ENCODE measurements around the gene TCF4. TPM values are rescaled to one million over a fixed set of nuclear protein-coding genes. Genes with fewer than 3 reads are reported as not detected.

The TCF4 gene
- total RNA-seq, 1 experiment from 2014 or later: 12.5 TPM

DNA sequence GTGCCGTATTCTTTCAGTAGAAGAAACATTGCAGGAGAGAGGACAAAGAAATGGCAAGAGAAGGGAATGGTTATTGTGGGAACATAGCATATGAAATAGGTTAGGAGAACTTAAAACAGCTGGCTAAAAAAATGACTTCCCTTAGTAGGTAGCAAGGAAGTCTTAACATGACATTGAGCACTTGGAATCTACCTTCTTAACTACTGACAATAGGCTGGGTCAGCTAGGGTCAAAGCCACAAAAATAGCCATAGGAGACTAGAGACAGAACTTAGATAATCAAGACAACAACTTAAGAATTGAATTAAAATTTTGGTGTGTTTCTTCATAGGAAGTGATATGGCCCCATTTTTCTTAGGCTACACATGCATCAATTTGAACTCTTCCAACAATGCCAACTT is 227.9 kb downstream of the TCF4 start:
- Histone ChIP-seq H2AFZ (ENCODE audit: low read length) (no peak overlapping the region), H3F3A (ENCODE audit: low read length, unreplicated experiment) (no peaks in the 10 kb centered on the region), H3K9me3 (ENCODE audit: low read length) (no peaks in the 10 kb centered on the region), H3K36me3 (ENCODE audit: low read depth, low read length) (no peaks in the 10 kb centered on the region), H3K4me2 (ENCODE audit: low read length) (no peak overlapping the region), H4K20me1 (ENCODE audit: low read length) (no peaks in the 10 kb centered on the region), H3K27ac (ENCODE audit: low read length) (no peak overlapping the region), H3K4me1 (ENCODE audit: insufficient read depth, low read length) (no peaks in the 10 kb centered on the region), H3K9me2 (replicated peaks; ENCODE audit: low read length) (no peaks in the 10 kb centered on the region), H3K27me3 (ENCODE audit: low read length) (no peaks in the 10 kb centered on the region), H3K4me3 (ENCODE audit: low read length) (no peak overlapping the region), H3K79me2 (ENCODE audit: low read length) (no peaks in the 10 kb centered on the region), H3K9ac (ENCODE audit: low read length) (no peak overlapping the region)
- BruUV-seq (replicated peaks): no TSS peak
- DNase-seq (no peak), ATAC-seq (no peak)
- POLR2A ChIA-PET (ENCODE audit: unreplicated experiment): no interaction called here
- intact Hi-C loops (cut with micrococcal nuclease): no loop called here
- CTCF ChIA-PET: no interaction called here
- TF ChIP-seq EZH2 (IDR thresholded peaks at IDR 0.05; ENCODE audit: low read length, unreplicated experiment): no peak
- TF ChIP-seq, protein P1, sequence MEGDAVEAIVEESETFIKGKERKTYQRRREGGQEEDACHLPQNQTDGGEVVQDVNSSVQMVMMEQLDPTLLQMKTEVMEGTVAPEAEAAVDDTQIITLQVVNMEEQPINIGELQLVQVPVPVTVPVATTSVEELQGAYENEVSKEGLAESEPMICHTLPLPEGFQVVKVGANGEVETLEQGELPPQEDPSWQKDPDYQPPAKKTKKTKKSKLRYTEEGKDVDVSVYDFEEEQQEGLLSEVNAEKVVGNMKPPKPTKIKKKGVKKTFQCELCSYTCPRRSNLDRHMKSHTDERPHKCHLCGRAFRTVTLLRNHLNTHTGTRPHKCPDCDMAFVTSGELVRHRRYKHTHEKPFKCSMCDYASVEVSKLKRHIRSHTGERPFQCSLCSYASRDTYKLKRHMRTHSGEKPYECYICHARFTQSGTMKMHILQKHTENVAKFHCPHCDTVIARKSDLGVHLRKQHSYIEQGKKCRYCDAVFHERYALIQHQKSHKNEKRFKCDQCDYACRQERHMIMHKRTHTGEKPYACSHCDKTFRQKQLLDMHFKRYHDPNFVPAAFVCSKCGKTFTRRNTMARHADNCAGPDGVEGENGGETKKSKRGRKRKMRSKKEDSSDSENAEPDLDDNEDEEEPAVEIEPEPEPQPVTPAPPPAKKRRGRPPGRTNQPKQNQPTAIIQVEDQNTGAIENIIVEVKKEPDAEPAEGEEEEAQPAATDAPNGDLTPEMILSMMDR (conservative IDR thresholded peaks at IDR 0.05; ENCODE audit: low read depth, low read length): no peak
- TF ChIP-seq EZH2phosphoT487 (IDR thresholded peaks at IDR 0.05; ENCODE audit: borderline replicate concordance, low read length): no peak

DNA sequence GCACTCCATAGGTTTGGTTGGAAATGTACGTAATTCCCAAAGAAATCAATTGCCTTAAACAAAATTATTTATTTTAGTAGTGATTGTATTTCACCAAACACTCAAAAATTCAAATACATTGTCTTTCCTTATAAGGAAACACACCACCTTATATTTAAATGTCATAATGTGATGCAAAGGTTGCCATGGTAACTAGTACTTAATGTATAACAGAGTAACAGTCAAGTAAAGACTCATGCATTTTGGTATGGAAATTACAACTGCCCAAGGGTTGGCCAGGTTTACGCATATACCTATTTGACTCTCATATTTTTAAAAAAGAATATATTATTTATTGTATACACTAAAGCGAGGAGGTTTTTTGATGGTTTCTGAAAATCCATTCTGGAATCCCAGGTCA is 231.2 kb downstream of the TCF4 start:
- DNase-seq (no peak), ATAC-seq (no peak)
- no peaks in the 10 kb centered on the region for H3K79me2 ChIP-seq (ENCODE audit: low read length)
- H3K9ac ChIP-seq (ENCODE audit: low read length): no peak overlapping the region
- H3K27me3 ChIP-seq (ENCODE audit: low read length): no peaks in the 10 kb centered on the region
- ChIA-PET POLR2A (ENCODE audit: unreplicated experiment) (no interaction called here), CTCF (no interaction called here)
- no peaks in the 10 kb centered on the region for H3K4me1 ChIP-seq (ENCODE audit: insufficient read depth, low read length)
- no TSS peak for BruUV-seq (replicated peaks)
- H3K36me3 ChIP-seq (ENCODE audit: low read depth, low read length): no peaks in the 10 kb centered on the region
- no peaks in the 10 kb centered on the region for H4K20me1 ChIP-seq (ENCODE audit: low read length)
- H3K4me2 ChIP-seq (ENCODE audit: low read length): no peak overlapping the region
- H3K9me2 ChIP-seq (replicated peaks; ENCODE audit: low read length): no peaks in the 10 kb centered on the region
- H3K9me3 ChIP-seq (ENCODE audit: low read length): no peaks in the 10 kb centered on the region
- TF ChIP-seq EZH2 (IDR thresholded peaks at IDR 0.05; ENCODE audit: low read length, unreplicated experiment): no peak
- no peaks in the 10 kb centered on the region for H3F3A ChIP-seq (ENCODE audit: low read length, unreplicated experiment)
- H3K4me3 ChIP-seq (ENCODE audit: low read length): no peak overlapping the region
- no peak overlapping the region for H3K27ac ChIP-seq (ENCODE audit: low read length)
- intact Hi-C loops (cut with micrococcal nuclease): no loop called here
- no peak overlapping the region for H2AFZ ChIP-seq (ENCODE audit: low read length)

DNA sequence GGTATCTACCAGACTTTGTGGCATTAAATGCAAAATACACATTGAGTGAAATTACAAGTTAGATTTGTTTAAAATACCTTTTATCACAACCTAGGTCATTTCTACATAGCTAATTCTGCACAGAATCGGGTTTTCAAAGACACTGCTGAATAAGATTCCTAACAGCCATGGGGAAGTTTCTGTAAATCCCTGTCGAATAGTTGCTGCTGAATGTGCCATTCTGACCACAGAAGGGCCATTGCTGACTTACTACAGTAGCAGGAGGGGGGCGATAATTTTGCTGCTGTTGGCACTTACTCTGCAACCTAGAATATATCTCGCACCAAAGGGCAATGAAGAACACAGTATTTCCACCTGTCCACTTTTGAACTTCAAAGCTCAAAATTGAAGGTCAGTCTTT is 232.8 kb downstream of the TCF4 start:
- no TSS peak for BruUV-seq (replicated peaks)
- CTCF ChIA-PET: no interaction called here
- H3K4me2 ChIP-seq (ENCODE audit: low read length): no peak overlapping the region

More for the DNA sequence above, 232.8 kb downstream of the TCF4 start:
- Histone ChIP-seq H4K20me1 (ENCODE audit: low read length) (no peaks in the 10 kb centered on the region), H3K27ac (ENCODE audit: low read length) (no peak overlapping the region), H3K9me3 (ENCODE audit: low read length) (no peaks in the 10 kb centered on the region), H3K9ac (ENCODE audit: low read length) (no peak overlapping the region), H3K4me1 (ENCODE audit: insufficient read depth, low read length) (no peaks in the 10 kb centered on the region), H3K36me3 (ENCODE audit: low read depth, low read length) (no peaks in the 10 kb centered on the region), H3K79me2 (ENCODE audit: low read length) (no peaks in the 10 kb centered on the region), H2AFZ (ENCODE audit: low read length) (no peak overlapping the region), H3K27me3 (ENCODE audit: low read length) (no peaks in the 10 kb centered on the region), H3K9me2 (replicated peaks; ENCODE audit: low read length) (no peaks in the 10 kb centered on the region), H3K4me3 (ENCODE audit: low read length) (no peak overlapping the region), H3F3A (ENCODE audit: low read length, unreplicated experiment) (no peaks in the 10 kb centered on the region)
- POLR2A ChIA-PET (ENCODE audit: unreplicated experiment): no interaction called here
- ATAC-seq (no peak), DNase-seq (no peak)
- TF ChIP-seq, protein P1 (conservative IDR thresholded peaks at IDR 0.05; ENCODE audit: low read depth, low read length): no peak
- TF ChIP-seq EZH2phosphoT487 (IDR thresholded peaks at IDR 0.05; ENCODE audit: borderline replicate concordance, low read length): no peak
- no peak for TF ChIP-seq EZH2 (IDR thresholded peaks at IDR 0.05; ENCODE audit: low read length, unreplicated experiment)
- intact Hi-C loops (cut with micrococcal nuclease): no loop called here
